K562 (cell line): ENCODE data around the gene FMNL2.

ENCODE experiments used
- LCOR ChIP-seq: sonication (generic); formaldehyde crosslinking; IDR thresholded peaks from 2 replicates; pipeline ENCODE4 v1.8.0; 2022; ENCODE audit warnings: mild to moderate bottlenecking, missing genetic modification reagents
- TF ChIP-seq, protein P1 (sequence below): sonication (generic); formaldehyde crosslinking; IDR thresholded peaks from 2 replicates; pipeline ENCODE4 v1.8.0; 2023; ENCODE audit warnings: missing genetic modification reagents, mild to moderate bottlenecking, borderline replicate concordance

DNA sequence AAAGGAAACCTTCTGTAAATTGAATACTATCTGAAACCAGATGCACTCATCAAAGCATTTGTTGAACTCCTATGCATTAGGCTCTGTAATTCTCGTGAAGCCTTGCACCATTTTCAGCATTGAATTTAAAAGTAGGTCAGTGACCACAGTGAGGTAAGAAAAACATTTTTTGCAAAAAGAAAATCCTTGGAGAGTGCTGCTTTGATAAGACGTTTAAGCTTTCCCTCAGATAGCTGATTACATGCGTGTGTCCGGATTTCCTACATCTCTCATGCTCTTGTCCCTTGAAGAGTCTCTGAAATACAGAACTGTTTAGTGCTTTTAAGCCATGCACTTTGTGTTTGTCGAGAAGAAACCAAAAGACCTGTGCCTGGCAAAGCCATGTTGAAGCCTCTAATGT is 113.6 kb downstream of the FMNL2 start:
- TF ChIP-seq, protein P1, sequence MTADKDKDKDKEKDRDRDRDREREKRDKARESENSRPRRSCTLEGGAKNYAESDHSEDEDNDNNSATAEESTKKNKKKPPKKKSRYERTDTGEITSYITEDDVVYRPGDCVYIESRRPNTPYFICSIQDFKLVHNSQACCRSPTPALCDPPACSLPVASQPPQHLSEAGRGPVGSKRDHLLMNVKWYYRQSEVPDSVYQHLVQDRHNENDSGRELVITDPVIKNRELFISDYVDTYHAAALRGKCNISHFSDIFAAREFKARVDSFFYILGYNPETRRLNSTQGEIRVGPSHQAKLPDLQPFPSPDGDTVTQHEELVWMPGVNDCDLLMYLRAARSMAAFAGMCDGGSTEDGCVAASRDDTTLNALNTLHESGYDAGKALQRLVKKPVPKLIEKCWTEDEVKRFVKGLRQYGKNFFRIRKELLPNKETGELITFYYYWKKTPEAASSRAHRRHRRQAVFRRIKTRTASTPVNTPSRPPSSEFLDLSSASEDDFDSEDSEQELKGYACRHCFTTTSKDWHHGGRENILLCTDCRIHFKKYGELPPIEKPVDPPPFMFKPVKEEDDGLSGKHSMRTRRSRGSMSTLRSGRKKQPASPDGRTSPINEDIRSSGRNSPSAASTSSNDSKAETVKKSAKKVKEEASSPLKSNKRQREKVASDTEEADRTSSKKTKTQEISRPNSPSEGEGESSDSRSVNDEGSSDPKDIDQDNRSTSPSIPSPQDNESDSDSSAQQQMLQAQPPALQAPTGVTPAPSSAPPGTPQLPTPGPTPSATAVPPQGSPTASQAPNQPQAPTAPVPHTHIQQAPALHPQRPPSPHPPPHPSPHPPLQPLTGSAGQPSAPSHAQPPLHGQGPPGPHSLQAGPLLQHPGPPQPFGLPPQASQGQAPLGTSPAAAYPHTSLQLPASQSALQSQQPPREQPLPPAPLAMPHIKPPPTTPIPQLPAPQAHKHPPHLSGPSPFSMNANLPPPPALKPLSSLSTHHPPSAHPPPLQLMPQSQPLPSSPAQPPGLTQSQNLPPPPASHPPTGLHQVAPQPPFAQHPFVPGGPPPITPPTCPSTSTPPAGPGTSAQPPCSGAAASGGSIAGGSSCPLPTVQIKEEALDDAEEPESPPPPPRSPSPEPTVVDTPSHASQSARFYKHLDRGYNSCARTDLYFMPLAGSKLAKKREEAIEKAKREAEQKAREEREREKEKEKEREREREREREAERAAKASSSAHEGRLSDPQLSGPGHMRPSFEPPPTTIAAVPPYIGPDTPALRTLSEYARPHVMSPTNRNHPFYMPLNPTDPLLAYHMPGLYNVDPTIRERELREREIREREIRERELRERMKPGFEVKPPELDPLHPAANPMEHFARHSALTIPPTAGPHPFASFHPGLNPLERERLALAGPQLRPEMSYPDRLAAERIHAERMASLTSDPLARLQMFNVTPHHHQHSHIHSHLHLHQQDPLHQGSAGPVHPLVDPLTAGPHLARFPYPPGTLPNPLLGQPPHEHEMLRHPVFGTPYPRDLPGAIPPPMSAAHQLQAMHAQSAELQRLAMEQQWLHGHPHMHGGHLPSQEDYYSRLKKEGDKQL = no peak
- no peak for TF ChIP-seq LCOR (CRISPR knock-in tag)
